Small intestine (tissue), 7 donors: ENCODE data around the gene NUP98. TPM values are rescaled to one million over a fixed set of nuclear protein-coding genes. Genes with fewer than 3 reads are reported as not detected.

Experiments used
- DNase-seq, 2 donors: peaks; one replicate each; pipeline versions ENCODE4 v3.0.0 to v3.0.0-alpha.2; 2013
- FAIRE-seq: peaks from 2 replicates; lab custom pipeline; 2012; peaks lifted over from hg19 to GRCh38; lab: Jason Lieb, UNC
- H3K27ac ChIP-seq, 3 donors: one replicate each; pipeline ENCODE4 v1.5.1; 2013; ENCODE audit warnings: low read length in 2 of 3, mild to moderate bottlenecking in 2 of 3, control low read depth in 1 of 3, inconsistent platforms in 1 of 3, low read depth in 1 of 3, moderate library complexity in 1 of 3
- H3K27me3 ChIP-seq, 3 donors: one replicate each; pipeline ENCODE4 v1.6.1; 2013; ENCODE audit warnings: low read length in 3 of 3, inconsistent platforms in 1 of 3; ENCODE audit not compliant: control insufficient read depth in 3 of 3, insufficient read depth in 3 of 3
- H3K36me3 ChIP-seq, 3 donors: one replicate each; pipeline ENCODE4 v1.6.1; 2013; ENCODE audit warnings: low read length in 3 of 3, inconsistent platforms in 1 of 3, low read depth in 1 of 3, mild to moderate bottlenecking in 1 of 3, moderate library complexity in 1 of 3; ENCODE audit not compliant: control insufficient read depth in 3 of 3, insufficient read depth in 2 of 3
- H3K4me1 ChIP-seq, 3 donors: one replicate each; pipeline ENCODE4 v1.6.1; 2013; ENCODE audit warnings: low read length in 2 of 3, inconsistent platforms in 1 of 3, low read depth in 1 of 3, mild to moderate bottlenecking in 1 of 3, moderate library complexity in 1 of 3; ENCODE audit not compliant: control insufficient read depth in 3 of 3, insufficient read depth in 2 of 3
- H3K4me3 ChIP-seq, 3 donors: one replicate each; pipeline ENCODE4 v1.5.1; 2013; ENCODE audit warnings: low read length in 3 of 3, control low read depth in 1 of 3, inconsistent platforms in 1 of 3, low read depth in 1 of 3, mild to moderate bottlenecking in 1 of 3, moderate library complexity in 1 of 3
- H3K9me3 ChIP-seq, 2 donors: one replicate each; pipeline ENCODE4 v1.6.1; 2013; ENCODE audit warnings: low read depth in 1 of 2, low read length in 1 of 2; ENCODE audit not compliant: control insufficient read depth in 2 of 2, insufficient read depth in 1 of 2
- WGBS, 3 donors: extraction: QIAGEN DNeasy Blood & Tissue Kit; methylation state at CpG; one replicate each; pipeline ENCODE4 v1.1.7; 2013; 5-methylcytosine and 5-hydroxymethylcytosine counted together
- polyA plus RNA-seq, 4 donors: library from polyadenylated mRNA; stranded (reverse) in 3 of 4; unstranded in 1 of 4; fragments of 200-250 nt in 3 of 4; fragments of 120-200 nt in 1 of 4; gene quantifications; one replicate each; pipeline versions ENCODE4 v1.2.1 to v1.2.3, GENCODE V29; 2013
- donor health status: healthy with polysubstance abuse.
- donor health status: control.
- donor health status: control.
- donor health status: Bipolar disorder and iron deficiency.
- donor health status: healthy.

The NUP98 gene
- polyA plus RNA-seq, 4 donors = 14.1 to 53.1 (median 24.4) TPM

GRCh38 chr11:3675971-3676370 lies 121.4 kb downstream of the NUP98 start:
- Histone ChIP-seq H3K4me1 (no peaks in the 10 kb centered on the region), H3K4me3 (no peak overlapping the region), H3K27me3 (no peaks in the 10 kb centered on the region), H3K27ac (no peak overlapping the region), H3K36me3 (peaks cover 21 to 64% (median 37%) of the 10 kb centered on the region in 3 donors), H3K9me3 (no peaks in the 10 kb centered on the region)
- WGBS, 3 donors = 98 to 99% (median 98%) methylated on average over 11 of the region's 11 CpGs
- no peak for FAIRE-seq
- DNase-seq = no peak

- Histone ChIP-seq H3K4me1 (no peaks in the 10 kb centered on the region), H3K36me3 (peaks cover 19 to 67% (median 39%) of the 10 kb centered on the region in 3 donors), H3K27me3 (no peaks in the 10 kb centered on the region), H3K9me3 (no peaks in the 10 kb centered on the region), H3K4me3 (no peak overlapping the region), H3K27ac (no peak overlapping the region)
- WGBS, 3 donors = 98 to 100% (median 100%) methylated on average over 1 of the region's 1 CpG
- no peak for FAIRE-seq
- DNase-seq = no peak
Measured at GRCh38 chr11:3674189-3674588, 123.2 kb downstream of the NUP98 start.

GRCh38 chr11:3671334-3672254 lies 125.8 kb downstream of the NUP98 start, which contains the start of gene CHRNA10:
CHRNA10 (minus strand) TSS chr11:3671384; CDS start chr11:3671312, 72 bp downstream.
- Histone ChIP-seq H3K27ac (no peak within 1 kb of the TSS), H3K27me3 (no peaks in the 10 kb centered on the region), H3K4me1 (no peaks in the 10 kb centered on the region), H3K36me3 (peaks cover 24 to 80% (median 40%) of the 10 kb centered on the region in 3 donors), H3K9me3 (no peaks in the 10 kb centered on the region), H3K4me3 (no peak within 1 kb of the TSS)
- DNase-seq = no peak
- WGBS, 3 donors = 72 to 81% (median 78%) methylated on average over 9 of the region's 9 CpGs
- no peak for FAIRE-seq

- Histone ChIP-seq H3K27ac (no peak overlapping the region), H3K36me3 (peaks cover 20 to 82% (median 39%) of the 10 kb centered on the region in 3 donors), H3K4me3 (no peak overlapping the region), H3K27me3 (no peaks in the 10 kb centered on the region), H3K9me3 (no peaks in the 10 kb centered on the region), H3K4me1 (no peaks in the 10 kb centered on the region)
- WGBS, 3 donors = 95 to 100% (median 95%) methylated on average over 5 of the region's 5 CpGs
- no peak for DNase-seq
- FAIRE-seq = no peak
Measured at GRCh38 chr11:3669742-3670183, 127.6 kb downstream of the NUP98 start.

GRCh38 chr11:3669128-3669527 lies 128.2 kb downstream of the NUP98 start:
- WGBS, 3 donors = 94 to 97% (median 96%) methylated on average over 7 of the region's 7 CpGs
- Histone ChIP-seq H3K27me3 (no peaks in the 10 kb centered on the region), H3K4me1 (no peaks in the 10 kb centered on the region), H3K27ac (no peak overlapping the region), H3K36me3 (peaks cover 18 to 88% (median 35%) of the 10 kb centered on the region in 3 donors), H3K4me3 (no peak overlapping the region), H3K9me3 (no peaks in the 10 kb centered on the region)
- DNase-seq (no peak), FAIRE-seq (no peak)

GRCh38 chr11:3667149-3668035 lies 130.0 kb downstream of the NUP98 start:
- Histone ChIP-seq H3K27ac (no peak overlapping the region), H3K4me3 (no peak overlapping the region), H3K9me3 (no peaks in the 10 kb centered on the region), H3K36me3 (peaks cover 16 to 77% (median 26%) of the 10 kb centered on the region in 3 donors), H3K27me3 (no peaks in the 10 kb centered on the region), H3K4me1 (no peaks in the 10 kb centered on the region)
- WGBS, 3 donors = 97 to 98% (median 98%) methylated on average over 80 to 89 of the region's 89 CpGs
- DNase-seq (no peak), FAIRE-seq (no peak)

GRCh38 chr11:3666023-3666530 lies 131.3 kb downstream of the NUP98 start:
- no peak for DNase-seq
- 95 to 97% (median 97%) methylated on average over 17 of the region's 17 CpGs for WGBS, 3 donors
- Histone ChIP-seq H3K9me3 (no peaks in the 10 kb centered on the region), H3K4me3 (no peak overlapping the region), H3K27ac (no peak overlapping the region), H3K4me1 (no peaks in the 10 kb centered on the region), H3K36me3 (peaks cover 16 to 64% (median 24%) of the 10 kb centered on the region in 3 donors), H3K27me3 (no peaks in the 10 kb centered on the region)
- FAIRE-seq = no peak
